WTC11 (cell line): ENCODE data around the gene TMCO1. TPM values are rescaled to one million over a fixed set of nuclear protein-coding genes. Genes with fewer than 3 reads are reported as not detected.
"Not testable (repeated sequence)": the region's sequence is repeated elsewhere in the genome, so short reads cannot be mapped to it uniquely, and the experiment has no call there.

Experiments used
- ATAC-seq: fragments of 200-7000 bp; cut with Tn5 transposase; 2 replicates; pipeline ENCODE4 v1.10.0; 2021; ENCODE audit warnings: mild to moderate bottlenecking, moderate library complexity
- CTCF ChIA-PET: fragments of 300-600 bp; sonication (Branson Sonifier 250); formaldehyde crosslinking; loops from one replicate; lab custom pipeline; 2021; ENCODE audit warnings: antibody characterized with exemption; lab: Charles Lee
- POLR2A ChIA-PET: fragments of 350-600 bp; sonication (Branson Sonifier 250); formaldehyde crosslinking; loops from one replicate; lab custom pipeline; 2021; ENCODE audit warnings: antibody characterized with exemption; lab: Charles Lee
- DNase-seq: peaks from one replicate; pipeline ENCODE4 v3.0.0; 2021; ENCODE audit warnings: low spot score
- H3K27ac Mint-ChIP-seq: 2 replicates; pipeline ENCODE4 v1.8.0; 2021; ENCODE audit warnings: mixed read lengths
- H3K27me3 Mint-ChIP-seq: 2 replicates; pipeline ENCODE4 v1.8.0; 2021; ENCODE audit warnings: low read depth, mild to moderate bottlenecking, moderate library complexity, mixed read lengths
- H3K36me3 Mint-ChIP-seq: 2 replicates; pipeline ENCODE4 v1.8.0; 2021; ENCODE audit warnings: mixed read lengths
- H3K4me1 Mint-ChIP-seq: 2 replicates; pipeline ENCODE4 v1.8.0; 2022; ENCODE audit warnings: mixed read lengths
- H3K4me3 Mint-ChIP-seq: 2 replicates; pipeline ENCODE4 v1.8.0; 2021; ENCODE audit warnings: mild to moderate bottlenecking, moderate library complexity, mixed read lengths
- H3K9me3 Mint-ChIP-seq: 2 replicates; pipeline ENCODE4 v1.8.0; 2021; ENCODE audit warnings: mixed read lengths
- EMX1 ChIP-seq: fragments of 250-450 bp; sonication (Bioruptor Pico); IDR thresholded peaks from 2 replicates; pipeline ENCODE4 v1.8.0; 2021; ENCODE audit warnings: mild to moderate bottlenecking
- ZNF317 ChIP-seq: sonication (generic); formaldehyde crosslinking; IDR thresholded peaks from 2 replicates; pipeline ENCODE4 v1.8.1; 2023; ENCODE audit warnings: low read depth, mild to moderate bottlenecking, moderate library complexity, missing genetic modification reagents, borderline replicate concordance
- ZNF396 ChIP-seq: fragments of 250-450 bp; sonication (Bioruptor Pico); IDR thresholded peaks from 2 replicates; pipeline ENCODE4 v1.8.0; 2021; ENCODE audit warnings: mild to moderate bottlenecking, moderate library complexity, borderline replicate concordance
- total RNA-seq: library from RNA; stranded (reverse); gene quantifications from 3 replicates; pipeline ENCODE4 v1.2.3, GENCODE V29; 2021
- TF ChIP-seq, protein P1 (sequence below): fragments of 250-450 bp; sonication (Bioruptor Pico); IDR thresholded peaks from 2 replicates; pipeline ENCODE4 v1.8.0; 2021; ENCODE audit warnings: mild to moderate bottlenecking
- TF ChIP-seq, protein P2 (sequence below): sonication (generic); formaldehyde crosslinking; IDR thresholded peaks from 2 replicates; pipeline ENCODE4 v1.8.1; 2023; ENCODE audit warnings: mild to moderate bottlenecking, missing genetic modification reagents
- TF ChIP-seq, protein P3 (sequence below): sonication (generic); formaldehyde crosslinking; IDR thresholded peaks from 2 replicates; pipeline ENCODE4 v1.8.1; 2023; ENCODE audit warnings: mild to moderate bottlenecking, moderate library complexity, missing genetic modification reagents
- TF ChIP-seq, protein P4 (sequence below): sonication (generic); formaldehyde crosslinking; IDR thresholded peaks from 2 replicates; pipeline ENCODE4 v1.8.0; 2022; ENCODE audit warnings: missing genetic modification reagents

The TMCO1 gene
- total RNA-seq, 1 experiment from 2014 or later, result 52.8 TPM

DNA sequence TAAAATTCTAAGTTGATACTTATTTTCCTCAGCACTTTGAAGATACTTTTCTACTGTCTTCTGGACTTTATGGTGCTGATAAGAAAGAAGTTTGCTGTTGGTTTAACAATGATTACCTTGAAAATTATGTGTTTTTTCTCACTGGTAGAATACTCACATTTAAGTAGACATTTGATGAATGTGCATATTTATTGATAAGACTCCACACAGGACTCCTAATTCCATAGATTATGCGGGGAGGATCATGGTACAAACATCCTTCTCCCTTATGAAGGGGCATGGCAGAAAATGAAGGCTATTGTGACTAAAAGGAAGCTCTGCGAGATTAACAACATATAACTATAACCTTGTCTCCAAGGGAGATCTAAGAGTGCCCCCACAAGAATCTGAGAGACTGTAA lies 41.8 kb downstream of the TMCO1 start (continued):
- TF ChIP-seq, protein P1, sequence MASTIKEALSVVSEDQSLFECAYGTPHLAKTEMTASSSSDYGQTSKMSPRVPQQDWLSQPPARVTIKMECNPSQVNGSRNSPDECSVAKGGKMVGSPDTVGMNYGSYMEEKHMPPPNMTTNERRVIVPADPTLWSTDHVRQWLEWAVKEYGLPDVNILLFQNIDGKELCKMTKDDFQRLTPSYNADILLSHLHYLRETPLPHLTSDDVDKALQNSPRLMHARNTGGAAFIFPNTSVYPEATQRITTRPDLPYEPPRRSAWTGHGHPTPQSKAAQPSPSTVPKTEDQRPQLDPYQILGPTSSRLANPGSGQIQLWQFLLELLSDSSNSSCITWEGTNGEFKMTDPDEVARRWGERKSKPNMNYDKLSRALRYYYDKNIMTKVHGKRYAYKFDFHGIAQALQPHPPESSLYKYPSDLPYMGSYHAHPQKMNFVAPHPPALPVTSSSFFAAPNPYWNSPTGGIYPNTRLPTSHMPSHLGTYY (CRISPR knock-in tag), result no peak
- no peak for TF ChIP-seq ZNF396 (CRISPR knock-in tag)
- TF ChIP-seq, all 79 proteins: peak for 0

DNA sequence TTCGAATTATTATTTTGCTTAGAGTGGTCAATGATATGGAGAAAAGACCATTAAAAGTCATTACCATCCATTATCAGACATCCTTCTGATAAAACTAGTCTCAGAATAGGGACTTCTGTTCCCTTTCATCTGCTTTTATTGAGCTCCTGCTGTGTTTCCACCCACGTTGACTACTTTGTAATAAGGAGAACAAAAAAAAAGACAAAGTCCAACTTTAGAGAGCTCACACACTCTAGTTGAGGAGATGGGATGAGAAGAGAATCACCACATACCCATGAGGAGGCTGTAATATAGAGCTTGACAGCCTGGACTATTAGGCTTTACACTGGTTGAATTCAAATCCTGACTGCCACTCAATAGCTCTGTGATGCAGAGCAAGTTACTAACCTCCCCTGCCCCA lies 42.5 kb downstream of the TMCO1 start:
- DNase-seq, result no peak
- ChIA-PET POLR2A (interaction anchor here (0.6 kb wide), 1 partner anchor 16 kb away, joined by 5 read pairs; no protein-coding TSS in a partner anchor), CTCF (no interaction called here)
- peaks cover 5% of the 10 kb centered on the region; the same call in 1 of the 2 replicates for H3K36me3 Mint-ChIP-seq
- no peaks in the 10 kb centered on the region for H3K9me3 Mint-ChIP-seq
- TF ChIP-seq, protein P2, sequence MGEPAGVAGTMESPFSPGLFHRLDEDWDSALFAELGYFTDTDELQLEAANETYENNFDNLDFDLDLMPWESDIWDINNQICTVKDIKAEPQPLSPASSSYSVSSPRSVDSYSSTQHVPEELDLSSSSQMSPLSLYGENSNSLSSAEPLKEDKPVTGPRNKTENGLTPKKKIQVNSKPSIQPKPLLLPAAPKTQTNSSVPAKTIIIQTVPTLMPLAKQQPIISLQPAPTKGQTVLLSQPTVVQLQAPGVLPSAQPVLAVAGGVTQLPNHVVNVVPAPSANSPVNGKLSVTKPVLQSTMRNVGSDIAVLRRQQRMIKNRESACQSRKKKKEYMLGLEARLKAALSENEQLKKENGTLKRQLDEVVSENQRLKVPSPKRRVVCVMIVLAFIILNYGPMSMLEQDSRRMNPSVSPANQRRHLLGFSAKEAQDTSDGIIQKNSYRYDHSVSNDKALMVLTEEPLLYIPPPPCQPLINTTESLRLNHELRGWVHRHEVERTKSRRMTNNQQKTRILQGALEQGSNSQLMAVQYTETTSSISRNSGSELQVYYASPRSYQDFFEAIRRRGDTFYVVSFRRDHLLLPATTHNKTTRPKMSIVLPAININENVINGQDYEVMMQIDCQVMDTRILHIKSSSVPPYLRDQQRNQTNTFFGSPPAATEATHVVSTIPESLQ (CRISPR knock-in tag), result no peak
- no peak for ATAC-seq
- H3K27me3 Mint-ChIP-seq, result no peaks in the 10 kb centered on the region
- no peaks in the 10 kb centered on the region for H3K4me1 Mint-ChIP-seq
- no peak overlapping the region for H3K27ac Mint-ChIP-seq
- no peak overlapping the region for H3K4me3 Mint-ChIP-seq

DNA sequence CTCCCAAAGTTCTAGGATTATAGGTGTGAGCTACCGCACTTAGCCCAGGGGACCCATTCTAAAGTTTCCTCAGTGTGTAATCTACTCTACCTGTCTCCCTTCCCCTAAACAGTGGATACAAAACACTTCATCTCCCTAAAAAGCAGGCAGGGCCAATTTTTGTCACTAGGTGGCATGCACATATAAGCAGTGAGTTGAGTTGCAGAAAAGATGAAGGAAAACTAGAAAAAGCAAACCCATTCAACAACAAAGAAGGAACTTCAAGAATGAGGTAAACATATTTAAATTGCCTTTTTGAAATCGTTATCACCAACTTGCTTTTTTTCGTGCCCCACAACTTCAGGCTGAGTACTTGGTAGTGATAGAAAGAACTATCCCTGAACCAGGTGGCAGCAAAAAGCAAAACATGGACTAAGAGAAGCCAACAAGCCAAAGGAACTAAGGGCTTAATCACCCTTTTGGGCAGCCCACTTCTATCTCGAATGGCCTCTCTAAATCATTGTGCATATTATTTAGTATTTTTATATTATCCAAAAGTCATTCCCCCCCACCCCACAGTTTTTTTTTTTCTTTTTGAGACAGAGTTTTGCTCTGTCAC lies 50.7 kb downstream of the TMCO1 start:
- H3K36me3 Mint-ChIP-seq, result no peaks in the 10 kb centered on the region
- peaks cover 4% of the 10 kb centered on the region for H3K9me3 Mint-ChIP-seq
- ChIA-PET POLR2A (no interaction called here), CTCF (no interaction called here)
- TF ChIP-seq, protein P3, sequence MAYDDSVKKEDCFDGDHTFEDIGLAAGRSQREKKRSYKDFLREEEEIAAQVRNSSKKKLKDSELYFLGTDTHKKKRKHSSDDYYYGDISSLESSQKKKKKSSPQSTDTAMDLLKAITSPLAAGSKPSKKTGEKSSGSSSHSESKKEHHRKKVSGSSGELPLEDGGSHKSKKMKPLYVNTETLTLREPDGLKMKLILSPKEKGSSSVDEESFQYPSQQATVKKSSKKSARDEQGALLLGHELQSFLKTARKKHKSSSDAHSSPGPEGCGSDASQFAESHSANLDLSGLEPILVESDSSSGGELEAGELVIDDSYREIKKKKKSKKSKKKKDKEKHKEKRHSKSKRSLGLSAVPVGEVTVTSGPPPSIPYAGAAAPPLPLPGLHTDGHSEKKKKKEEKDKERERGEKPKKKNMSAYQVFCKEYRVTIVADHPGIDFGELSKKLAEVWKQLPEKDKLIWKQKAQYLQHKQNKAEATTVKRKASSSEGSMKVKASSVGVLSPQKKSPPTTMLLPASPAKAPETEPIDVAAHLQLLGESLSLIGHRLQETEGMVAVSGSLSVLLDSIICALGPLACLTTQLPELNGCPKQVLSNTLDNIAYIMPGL (CRISPR knock-in tag), result no peak
- TF ChIP-seq EMX1 (CRISPR knock-in tag) (no peak), ZNF317 (CRISPR knock-in tag) (no peak)
- TF ChIP-seq, protein P4, sequence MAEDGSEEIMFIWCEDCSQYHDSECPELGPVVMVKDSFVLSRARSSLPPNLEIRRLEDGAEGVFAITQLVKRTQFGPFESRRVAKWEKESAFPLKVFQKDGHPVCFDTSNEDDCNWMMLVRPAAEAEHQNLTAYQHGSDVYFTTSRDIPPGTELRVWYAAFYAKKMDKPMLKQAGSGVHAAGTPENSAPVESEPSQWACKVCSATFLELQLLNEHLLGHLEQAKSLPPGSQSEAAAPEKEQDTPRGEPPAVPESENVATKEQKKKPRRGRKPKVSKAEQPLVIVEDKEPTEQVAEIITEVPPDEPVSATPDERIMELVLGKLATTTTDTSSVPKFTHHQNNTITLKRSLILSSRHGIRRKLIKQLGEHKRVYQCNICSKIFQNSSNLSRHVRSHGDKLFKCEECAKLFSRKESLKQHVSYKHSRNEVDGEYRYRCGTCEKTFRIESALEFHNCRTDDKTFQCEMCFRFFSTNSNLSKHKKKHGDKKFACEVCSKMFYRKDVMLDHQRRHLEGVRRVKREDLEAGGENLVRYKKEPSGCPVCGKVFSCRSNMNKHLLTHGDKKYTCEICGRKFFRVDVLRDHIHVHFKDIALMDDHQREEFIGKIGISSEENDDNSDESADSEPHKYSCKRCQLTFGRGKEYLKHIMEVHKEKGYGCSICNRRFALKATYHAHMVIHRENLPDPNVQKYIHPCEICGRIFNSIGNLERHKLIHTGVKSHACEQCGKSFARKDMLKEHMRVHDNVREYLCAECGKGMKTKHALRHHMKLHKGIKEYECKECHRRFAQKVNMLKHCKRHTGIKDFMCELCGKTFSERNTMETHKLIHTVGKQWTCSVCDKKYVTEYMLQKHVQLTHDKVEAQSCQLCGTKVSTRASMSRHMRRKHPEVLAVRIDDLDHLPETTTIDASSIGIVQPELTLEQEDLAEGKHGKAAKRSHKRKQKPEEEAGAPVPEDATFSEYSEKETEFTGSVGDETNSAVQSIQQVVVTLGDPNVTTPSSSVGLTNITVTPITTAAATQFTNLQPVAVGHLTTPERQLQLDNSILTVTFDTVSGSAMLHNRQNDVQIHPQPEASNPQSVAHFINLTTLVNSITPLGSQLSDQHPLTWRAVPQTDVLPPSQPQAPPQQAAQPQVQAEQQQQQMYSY (CRISPR knock-in tag), result peak; percentile 63
- no peak overlapping the region for H3K27ac Mint-ChIP-seq
- DNase-seq (peak; percentile 55), ATAC-seq (peak; percentile 94)
- no peaks in the 10 kb centered on the region for H3K27me3 Mint-ChIP-seq
- H3K4me1 Mint-ChIP-seq, result peaks cover 7% of the 10 kb centered on the region; the same call in 1 of the 2 replicates
- no peak overlapping the region for H3K4me3 Mint-ChIP-seq

GRCh38 chr1:165716265-165717051 lies 52.2 kb downstream of the TMCO1 start:
- POLR2A ChIA-PET, DNase-seq, H3K27me3 Mint-ChIP-seq, H3K4me1 Mint-ChIP-seq, H3K4me3 Mint-ChIP-seq, H3K9me3 Mint-ChIP-seq, ATAC-seq, H3K27ac Mint-ChIP-seq, H3K36me3 Mint-ChIP-seq: not testable (repeated sequence)
- CTCF ChIA-PET, result interaction anchor here (1.3 kb wide), 1 partner anchor 198 kb away, joined by 3 read pairs; no protein-coding TSS in a partner anchor
